Mesendoderm (in vitro differentiated cells): ENCODE results near the gene PADI3.

Experiments
- DNase-seq: peaks from one replicate; pipeline ENCODE4 v3.0.0; 2013
- H2AK5ac ChIP-seq: 2 replicates; pipeline ENCODE4 v1.6.1; 2013; ENCODE audit warnings: low read length, inconsistent platforms
- H2BK120ac ChIP-seq: 2 replicates; pipeline ENCODE4 v1.6.1; 2013; ENCODE audit warnings: low read depth, mild to moderate bottlenecking, low read length, moderate library complexity, mixed read lengths
- H2BK15ac ChIP-seq: replicated peaks from 2 replicates; pipeline ENCODE4 v1.6.1; 2013; ENCODE audit warnings: low read depth, mild to moderate bottlenecking, moderate library complexity
- H2BK5ac ChIP-seq: 2 replicates; pipeline ENCODE4 v1.6.1; 2013; ENCODE audit warnings: low read length, inconsistent platforms
- H3K18ac ChIP-seq: 2 replicates; pipeline ENCODE4 v1.6.1; 2013; ENCODE audit warnings: mild to moderate bottlenecking, low read length, mixed read lengths
- H3K23ac ChIP-seq: one replicate; pipeline ENCODE4 v1.6.1; 2013; ENCODE audit warnings: low read length
- H3K27ac ChIP-seq: 2 replicates; pipeline ENCODE4 v1.5.1; 2013; ENCODE audit warnings: low read depth, mild to moderate bottlenecking, inconsistent platforms, low read length, moderate library complexity
- H3K27me3 ChIP-seq: 2 replicates; pipeline ENCODE4 v1.6.1; 2013; ENCODE audit warnings: low read length, control low read depth, mild to moderate bottlenecking, inconsistent platforms; ENCODE audit not compliant: insufficient read depth, poor library complexity
- H3K36me3 ChIP-seq: 2 replicates; pipeline ENCODE4 v1.6.1; 2013; ENCODE audit warnings: low read length, inconsistent platforms; ENCODE audit not compliant: control insufficient read depth, insufficient read depth
- H3K4ac ChIP-seq: one replicate; pipeline ENCODE4 v1.6.1; 2013; ENCODE audit warnings: low read depth, mild to moderate bottlenecking, low read length, moderate library complexity
- H3K4me1 ChIP-seq: 2 replicates; pipeline ENCODE4 v1.6.1; 2013; ENCODE audit warnings: low read depth, low read length, inconsistent platforms; ENCODE audit not compliant: control insufficient read depth
- H3K4me2 ChIP-seq: 2 replicates; pipeline ENCODE4 v1.6.1; 2013; ENCODE audit warnings: low read length
- H3K4me3 ChIP-seq: 2 replicates; pipeline ENCODE4 v1.5.1; 2013; ENCODE audit warnings: mild to moderate bottlenecking, low read length
- H3K56ac ChIP-seq: one replicate; pipeline ENCODE4 v1.6.1; 2013; ENCODE audit warnings: low read length
- H3K79me1 ChIP-seq: 2 replicates; pipeline ENCODE4 v1.6.1; 2013; ENCODE audit warnings: low read length, inconsistent platforms
- H3K79me2 ChIP-seq: 2 replicates; pipeline ENCODE4 v1.6.1; 2013; ENCODE audit warnings: mild to moderate bottlenecking, low read length; ENCODE audit not compliant: control insufficient read depth, insufficient read depth
- H3K9ac ChIP-seq: 2 replicates; pipeline ENCODE4 v1.6.1; 2013; ENCODE audit warnings: low read length, inconsistent platforms
- H4K5ac ChIP-seq: one replicate; pipeline ENCODE4 v1.6.1; 2013; ENCODE audit warnings: low read length
- H4K8ac ChIP-seq: one replicate; pipeline ENCODE4 v1.6.1; 2013; ENCODE audit warnings: low read depth, mild to moderate bottlenecking, control low read depth, low read length, moderate library complexity
- WGBS: extraction: QIAGEN DNeasy Blood & Tissue Kit; methylation state at CpG from one replicate; pipeline ENCODE4 v1.1.7; 2013; ENCODE audit warnings: low lambda C conversion rate, missing lambda C conversion rate; ENCODE audit not compliant: insufficient coverage; ENCODE audit errors: extremely low coverage; 5-methylcytosine and 5-hydroxymethylcytosine counted together

PADI3 gene

DNA sequence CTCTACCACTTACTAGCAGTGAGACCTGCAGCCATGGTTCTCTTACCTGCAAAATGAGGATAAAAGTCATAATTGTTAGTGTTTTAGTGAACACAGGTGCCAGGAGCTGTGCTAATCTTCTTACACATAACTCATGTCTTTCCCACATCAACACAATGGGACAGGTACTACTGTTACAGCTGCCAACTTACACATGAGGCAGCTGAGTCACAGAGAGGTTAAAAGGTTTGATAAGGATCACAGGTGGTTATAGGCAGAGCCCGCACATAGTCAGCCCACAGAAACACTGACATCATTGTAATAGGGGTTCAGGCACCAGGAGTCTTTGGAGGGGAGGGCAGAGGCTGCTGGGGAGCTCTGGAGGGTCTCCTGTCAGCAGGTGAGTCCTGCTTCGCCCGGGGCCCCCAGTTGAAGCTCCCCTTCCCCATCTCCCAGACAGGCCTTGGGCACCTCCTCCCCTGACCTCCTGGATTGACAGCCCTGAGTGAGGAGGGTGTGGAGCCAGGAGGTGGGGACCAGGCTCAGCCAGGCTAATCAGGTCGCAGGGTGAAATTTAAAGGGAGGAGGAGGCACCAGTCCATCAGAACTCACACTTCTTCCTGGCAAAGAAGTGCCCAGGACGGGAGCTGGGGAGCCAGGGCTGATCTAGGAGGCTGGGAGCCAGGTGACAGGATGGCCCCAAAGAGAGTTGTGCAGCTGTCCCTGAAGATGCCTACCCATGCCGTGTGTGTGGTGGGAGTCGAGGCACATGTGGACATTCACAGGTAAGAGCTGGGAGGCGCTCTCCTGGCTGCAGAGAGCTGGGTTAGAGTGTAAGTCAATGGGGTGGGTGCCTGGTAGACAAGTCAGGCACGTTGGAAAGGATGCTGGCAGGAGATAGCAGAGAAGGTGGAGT lies 44.1 kb upstream of the PADI3 start, which contains the start of gene PADI1:
Gene PADI1 (plus strand): TSS at position 583 of the 895 bp plus-strand sequence. CDS start 90 bp downstream, at position 673.
- Histone ChIP-seq H3K23ac (no peak within 1 kb of the TSS), H3K4me3 (no peak within 1 kb of the TSS)
- no CpG with 5 or more reads among the region's 9 CpGs for WGBS

DNA sequence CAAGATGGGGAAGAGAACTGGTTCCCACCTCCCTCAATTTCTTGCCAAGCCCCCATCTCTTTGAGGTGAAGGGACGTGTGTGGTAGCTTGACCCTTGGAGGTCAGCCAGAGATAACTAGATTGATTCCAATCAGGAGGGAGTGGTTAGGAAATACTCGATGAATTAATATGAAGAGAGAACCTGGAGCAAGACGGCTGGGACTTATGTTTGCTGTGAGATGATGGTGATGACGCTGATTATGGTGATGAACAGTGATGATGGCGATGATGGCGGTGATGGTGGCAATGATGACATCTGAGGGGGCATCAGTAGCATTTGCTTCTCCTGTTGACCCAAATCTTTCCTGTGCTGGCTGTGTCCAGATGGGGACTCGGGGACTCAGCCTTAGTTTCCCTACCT lies 43.2 kb upstream of the PADI3 start:
- Histone ChIP-seq H3K36me3 (no peaks in the 10 kb centered on the region), H4K5ac (no peak overlapping the region), H2BK120ac (no peak overlapping the region), H3K4me3 (no peak overlapping the region), H3K4ac (no peak overlapping the region), H4K8ac (no peak overlapping the region), H3K27ac (no peak overlapping the region), H2AK5ac (no peak overlapping the region), H3K79me2 (no peaks in the 10 kb centered on the region), H3K79me1 (no peaks in the 10 kb centered on the region), H3K23ac (no peak overlapping the region), H3K4me1 (no peaks in the 10 kb centered on the region), H2BK5ac (no peak overlapping the region), H2BK15ac (no peak overlapping the region), H3K9ac (no peak overlapping the region), H3K56ac (no peak overlapping the region), H3K4me2 (no peak overlapping the region), H3K27me3 (no peaks in the 10 kb centered on the region), H3K18ac (no peak overlapping the region)
- no peak for DNase-seq
- no CpG with 5 or more reads among the region's 7 CpGs for WGBS

More for the DNA sequence above, 44.1 kb upstream of the PADI3 start, which contains the start of gene PADI1:
- no peak within 1 kb of the TSS for H2BK120ac ChIP-seq
- H4K8ac ChIP-seq, result no peak within 1 kb of the TSS
- no peak within 1 kb of the TSS for H3K9ac ChIP-seq
- H3K4me2 ChIP-seq, result no peak within 1 kb of the TSS
- no peak within 1 kb of the TSS for H2BK5ac ChIP-seq
- H3K36me3 ChIP-seq, result no peaks in the 10 kb centered on the region
- H4K5ac ChIP-seq, result no peak within 1 kb of the TSS
- H3K56ac ChIP-seq, result no peak within 1 kb of the TSS
- no peak within 1 kb of the TSS for H3K4ac ChIP-seq
- H3K79me2 ChIP-seq, result no peaks in the 10 kb centered on the region
- no peak within 1 kb of the TSS for H3K18ac ChIP-seq
- peaks cover under 1% of the 10 kb centered on the region for H3K4me1 ChIP-seq
- H3K79me1 ChIP-seq, result no peaks in the 10 kb centered on the region
- no peak for DNase-seq
- H2AK5ac ChIP-seq, result no peak within 1 kb of the TSS
- no peak within 1 kb of the TSS for H2BK15ac ChIP-seq
- no peak within 1 kb of the TSS for H3K27ac ChIP-seq
- H3K27me3 ChIP-seq, result no peaks in the 10 kb centered on the region

DNA sequence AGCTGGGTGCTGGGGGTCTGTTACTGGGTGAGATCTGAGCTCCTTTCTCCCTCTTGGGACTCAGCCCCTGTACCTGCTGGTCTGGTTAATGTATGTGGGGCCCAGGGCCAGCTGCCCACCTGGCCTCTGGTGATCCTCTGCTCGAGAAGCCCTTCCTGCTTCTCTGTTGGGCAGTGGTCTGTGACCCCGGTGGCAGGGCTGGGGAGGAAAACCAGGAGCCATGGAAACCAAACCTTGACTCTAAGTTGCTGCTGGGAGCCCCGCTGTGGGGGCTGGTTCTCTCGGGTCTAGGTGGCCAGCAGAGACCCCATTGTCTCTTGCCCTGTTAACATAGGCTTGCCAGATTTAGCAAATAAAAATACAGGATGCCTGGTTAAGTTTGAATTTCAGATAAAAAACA lies 42.7 kb upstream of the PADI3 start:
- H3K4me3 ChIP-seq, result no peak overlapping the region
- no peaks in the 10 kb centered on the region for H3K79me2 ChIP-seq
- no peak overlapping the region for H3K4ac ChIP-seq
- H3K27ac ChIP-seq, result no peak overlapping the region
- DNase-seq, result no peak
- H3K4me1 ChIP-seq, result no peaks in the 10 kb centered on the region
- H3K18ac ChIP-seq, result no peak overlapping the region
- no peaks in the 10 kb centered on the region for H3K27me3 ChIP-seq
- no peak overlapping the region for H2BK15ac ChIP-seq
- no peak overlapping the region for H3K56ac ChIP-seq
- H3K79me1 ChIP-seq, result no peaks in the 10 kb centered on the region
- no peak overlapping the region for H4K8ac ChIP-seq
- WGBS, result no CpG with 5 or more reads among the region's 4 CpGs
- H3K23ac ChIP-seq, result no peak overlapping the region
- H2AK5ac ChIP-seq, result no peak overlapping the region
- no peak overlapping the region for H2BK120ac ChIP-seq
- H3K9ac ChIP-seq, result no peak overlapping the region
- no peak overlapping the region for H4K5ac ChIP-seq
- H3K36me3 ChIP-seq, result no peaks in the 10 kb centered on the region
- no peak overlapping the region for H3K4me2 ChIP-seq
- no peak overlapping the region for H2BK5ac ChIP-seq

DNA sequence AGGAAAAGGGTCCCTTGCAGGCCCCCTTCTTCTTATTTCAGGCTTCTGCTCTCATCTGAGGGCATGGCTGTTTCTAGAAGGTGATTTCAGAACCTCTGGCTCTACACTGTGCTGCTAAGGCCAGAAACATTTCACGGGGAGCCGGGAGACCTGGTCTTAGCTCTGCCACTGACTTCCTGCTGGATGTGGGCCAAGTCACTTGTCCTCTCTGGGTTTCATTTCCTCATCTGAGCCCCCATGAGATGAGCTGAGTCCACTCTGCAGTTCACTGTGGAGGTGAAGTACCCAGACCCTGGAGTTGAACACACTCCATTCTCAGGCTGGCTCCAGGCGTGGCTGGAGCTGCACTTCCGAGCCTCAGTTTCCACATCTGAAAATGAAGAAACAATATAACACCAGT lies 41.9 kb upstream of the PADI3 start:
- no peak overlapping the region for H3K4me2 ChIP-seq
- no peak overlapping the region for H3K4me3 ChIP-seq
- H3K79me1 ChIP-seq, result no peaks in the 10 kb centered on the region
- no peaks in the 10 kb centered on the region for H3K79me2 ChIP-seq
- H3K56ac ChIP-seq, result no peak overlapping the region
- no peak overlapping the region for H3K4ac ChIP-seq
- no peak overlapping the region for H4K5ac ChIP-seq
- H3K23ac ChIP-seq, result no peak overlapping the region
- H2BK120ac ChIP-seq, result no peak overlapping the region
- DNase-seq, result no peak
- H4K8ac ChIP-seq, result no peak overlapping the region
- H2BK15ac ChIP-seq, result no peak overlapping the region
- H3K9ac ChIP-seq, result no peak overlapping the region
- H3K4me1 ChIP-seq, result no peaks in the 10 kb centered on the region
- no peaks in the 10 kb centered on the region for H3K36me3 ChIP-seq
- no CpG with 5 or more reads among the region's 4 CpGs for WGBS
- H2AK5ac ChIP-seq, result no peak overlapping the region
- H2BK5ac ChIP-seq, result no peak overlapping the region
- no peaks in the 10 kb centered on the region for H3K27me3 ChIP-seq
- no peak overlapping the region for H3K27ac ChIP-seq
- no peak overlapping the region for H3K18ac ChIP-seq

DNA sequence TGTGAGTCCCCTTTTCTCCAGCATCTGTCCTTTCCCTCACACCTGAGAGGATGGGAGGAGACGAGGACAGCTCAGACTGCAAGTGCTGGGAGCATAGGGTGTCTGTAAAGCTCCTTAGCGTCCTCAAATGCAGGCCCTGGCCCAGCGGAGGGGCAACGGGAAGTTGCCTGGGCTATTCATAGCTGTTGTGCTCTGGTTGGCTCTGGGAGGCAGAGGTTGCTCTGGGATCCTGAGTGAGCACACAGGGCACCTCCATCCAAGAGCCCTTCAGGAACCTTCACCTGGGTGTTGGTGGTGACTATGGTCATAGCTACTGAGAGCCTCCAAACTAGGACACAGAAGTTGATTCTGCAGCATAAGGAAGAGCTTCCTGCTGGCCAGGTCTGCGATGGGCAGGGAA lies 41.4 kb upstream of the PADI3 start:
- Histone ChIP-seq H2BK5ac (no peak overlapping the region), H3K4ac (no peak overlapping the region), H2BK15ac (no peak overlapping the region), H2AK5ac (no peak overlapping the region), H3K9ac (no peak overlapping the region), H3K27ac (no peak overlapping the region), H2BK120ac (no peak overlapping the region), H4K5ac (no peak overlapping the region), H3K18ac (no peak overlapping the region), H3K79me2 (no peaks in the 10 kb centered on the region), H4K8ac (no peak overlapping the region), H3K36me3 (no peaks in the 10 kb centered on the region), H3K23ac (no peak overlapping the region), H3K4me3 (no peak overlapping the region), H3K79me1 (no peaks in the 10 kb centered on the region), H3K27me3 (no peaks in the 10 kb centered on the region), H3K4me1 (no peaks in the 10 kb centered on the region), H3K4me2 (no peak overlapping the region), H3K56ac (no peak overlapping the region)
- no CpG with 5 or more reads among the region's 5 CpGs for WGBS
- no peak for DNase-seq
